Measurements from ENCODE around the gene KIAA1328.
"Not testable (repeated sequence)": the region's sequence is repeated elsewhere in the genome, so short reads cannot be mapped to it uniquely, and the experiment has no call there.

Gene KIAA1328

GRCh38 chr18:37161491-37161890 is 332.6 kb downstream of the KIAA1328 start:
- DNase-seq, result no peak

- no peak for DNase-seq
Measured at GRCh38 chr18:37162551-37162950, 333.6 kb downstream of the KIAA1328 start.

GRCh38 chr18:37163119-37163518 is 334.2 kb downstream of the KIAA1328 start:
- no peak for DNase-seq

- no peak for DNase-seq
Measured at GRCh38 chr18:37166491-37166890, 337.6 kb downstream of the KIAA1328 start.

- not testable (repeated sequence) for DNase-seq
Measured at GRCh38 chr18:37166966-37167365, 338.0 kb downstream of the KIAA1328 start.

- no peak for DNase-seq
Measured at GRCh38 chr18:37170984-37171383, 342.1 kb downstream of the KIAA1328 start.

GRCh38 chr18:37173384-37173783 is 344.5 kb downstream of the KIAA1328 start:
- no peak for DNase-seq

- DNase-seq, result no peak
Measured at GRCh38 chr18:37175727-37176620, 347.0 kb downstream of the KIAA1328 start.

- no peak for DNase-seq
Measured at GRCh38 chr18:37176621-37176934, 347.7 kb downstream of the KIAA1328 start.

- no peak for DNase-seq
Measured at GRCh38 chr18:37179384-37179783, 350.5 kb downstream of the KIAA1328 start.

- no peak for DNase-seq
Measured at GRCh38 chr18:37180086-37180485, 351.2 kb downstream of the KIAA1328 start.

GRCh38 chr18:37182340-37183135 is 353.6 kb downstream of the KIAA1328 start:
- no peak for DNase-seq

- DNase-seq, result no peak
Measured at GRCh38 chr18:37184209-37184868, 355.4 kb downstream of the KIAA1328 start.

GRCh38 chr18:37188016-37188791 is 359.3 kb downstream of the KIAA1328 start:
- no peak for DNase-seq

- no peak for DNase-seq
Measured at GRCh38 chr18:37199741-37200140, 370.8 kb downstream of the KIAA1328 start.

GRCh38 chr18:37207343-37207742 is 378.4 kb downstream of the KIAA1328 start:
- no peak for DNase-seq

GRCh38 chr18:37210781-37211180 is 381.9 kb downstream of the KIAA1328 start:
- DNase-seq, result no peak

GRCh38 chr18:37218022-37218590 is 389.2 kb downstream of the KIAA1328 start:
- DNase-seq, result no peak

GRCh38 chr18:37219257-37219656 is 390.3 kb downstream of the KIAA1328 start:
- no peak for DNase-seq

GRCh38 chr18:37222354-37222998 is 393.5 kb downstream of the KIAA1328 start:
- DNase-seq, result no peak

GRCh38 chr18:37222999-37223378 is 394.1 kb downstream of the KIAA1328 start:
- DNase-seq, result no peak

GRCh38 chr18:37225279-37225678 is 396.4 kb downstream of the KIAA1328 start:
- no peak for DNase-seq
